Lower leg skin (tissue), 3 donors: Measurements from ENCODE around the gene ANK2.

Experiments
- CTCF ChIP-seq, 3 donors: fragments of 450-650 bp; IDR thresholded peaks; one replicate each; pipeline ENCODE4 v1.5.1; 2016; ENCODE audit warnings: antibody characterized with exemption in 3 of 3, mild to moderate bottlenecking in 3 of 3, moderate library complexity in 2 of 3
- POLR2A ChIP-seq, 2 donors: fragments of 450-650 bp; IDR thresholded peaks; one replicate each; pipeline ENCODE4 v1.6.1; 2016 to 2017; ENCODE audit warnings: antibody characterized with exemption in 2 of 2, mild to moderate bottlenecking in 1 of 2, moderate library complexity in 1 of 2

- TF ChIP-seq CTCF (IDR thresholded peaks at IDR 0.05) (no peak), POLR2A (IDR thresholded peaks at IDR 0.05) (no peak)
Measured at GRCh38 chr4:113080624-113081023, 31.2 kb downstream of the ANK2 start.
